Type B pancreatic cell (in vitro differentiated cells): Measurements from ENCODE around the gene ZNF512B. TPM values are rescaled to one million over a fixed set of nuclear protein-coding genes. Genes with fewer than 3 reads are reported as not detected.
"Not testable (repeated sequence)": the region's sequence is repeated elsewhere in the genome, so short reads cannot be mapped to it uniquely, and the experiment has no call there.

Experiments
- DNase-seq: peaks from one replicate; pipeline ENCODE4 v3.0.0; 2021; ENCODE audit warnings: mixed read lengths; ENCODE audit not compliant: unreplicated experiment; ENCODE audit errors: extremely low spot score
- H3K27ac Mint-ChIP-seq: 2 replicates; pipeline ENCODE4 v1.8.0; 2021; ENCODE audit warnings: mild to moderate bottlenecking, mixed read lengths
- H3K27me3 Mint-ChIP-seq: 2 replicates; pipeline ENCODE4 v1.8.0; 2021; ENCODE audit warnings: mixed read lengths
- H3K36me3 Mint-ChIP-seq: 2 replicates; pipeline ENCODE4 v1.8.0; 2021; ENCODE audit warnings: mixed read lengths
- H3K4me1 Mint-ChIP-seq: one replicate; pipeline ENCODE4 v1.8.0; 2021; ENCODE audit warnings: mixed read lengths; ENCODE audit not compliant: unreplicated experiment
- H3K4me3 Mint-ChIP-seq: 2 replicates; pipeline ENCODE4 v1.8.0; 2021; ENCODE audit warnings: mild to moderate bottlenecking, mixed read lengths
- H3K9me3 Mint-ChIP-seq: 2 replicates; pipeline ENCODE4 v1.8.0; 2021; ENCODE audit warnings: mixed read lengths
- total RNA-seq: library from RNA; stranded (reverse); gene quantifications from 2 replicates; pipeline ENCODE4 v1.2.1, GENCODE V29; 2021; ENCODE audit warnings: low replicate concordance
- TF ChIP-seq, protein P1 (sequence below): fragments of 200-600 bp; sonication (generic); conservative IDR thresholded peaks from 2 replicates; pipeline ENCODE4 v1.5.0; 2021; ENCODE audit warnings: antibody characterized with exemption, mild to moderate bottlenecking

The ZNF512B gene
- total RNA-seq, 1 donor from 2014 or later: 40.8 TPM

DNA sequence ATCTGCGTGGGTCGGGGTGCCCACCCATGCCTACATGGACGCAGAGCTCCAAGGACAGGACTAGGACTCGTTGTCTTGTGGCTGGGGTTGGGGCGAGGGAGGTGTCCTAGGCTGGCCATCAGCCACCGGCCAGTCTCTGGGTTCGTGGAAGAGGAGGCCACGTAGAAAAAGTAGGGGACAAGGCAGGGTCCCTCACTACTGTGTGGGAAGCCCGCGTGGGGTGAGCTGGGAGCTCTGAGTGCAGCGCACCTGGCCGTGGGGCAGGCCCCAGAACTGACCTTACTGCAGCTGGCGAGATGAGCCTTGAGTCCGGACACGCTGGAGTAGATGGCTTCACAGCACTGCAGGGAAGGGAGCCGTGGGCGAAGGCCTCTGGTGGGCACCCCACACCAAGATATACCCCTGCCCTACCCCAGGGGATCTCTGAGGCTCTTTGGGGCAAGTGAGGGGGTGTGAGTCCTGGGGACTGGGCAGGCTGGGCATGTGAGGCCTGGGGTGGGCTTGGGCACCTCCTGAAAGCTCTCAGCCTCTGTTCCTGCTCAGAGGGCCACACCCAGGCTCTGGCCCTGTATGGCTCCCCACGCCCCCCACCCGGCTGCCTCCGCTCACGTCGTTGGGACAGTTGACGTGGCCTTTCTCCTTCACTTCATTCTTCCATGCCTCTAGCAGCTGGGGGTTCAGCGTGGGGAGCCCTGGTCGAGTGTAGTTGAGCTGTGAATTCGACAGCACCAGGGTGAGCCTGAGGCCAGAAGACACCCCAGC, 7.9 kb downstream of the ZNF512B start:
- TF ChIP-seq, protein P1, sequence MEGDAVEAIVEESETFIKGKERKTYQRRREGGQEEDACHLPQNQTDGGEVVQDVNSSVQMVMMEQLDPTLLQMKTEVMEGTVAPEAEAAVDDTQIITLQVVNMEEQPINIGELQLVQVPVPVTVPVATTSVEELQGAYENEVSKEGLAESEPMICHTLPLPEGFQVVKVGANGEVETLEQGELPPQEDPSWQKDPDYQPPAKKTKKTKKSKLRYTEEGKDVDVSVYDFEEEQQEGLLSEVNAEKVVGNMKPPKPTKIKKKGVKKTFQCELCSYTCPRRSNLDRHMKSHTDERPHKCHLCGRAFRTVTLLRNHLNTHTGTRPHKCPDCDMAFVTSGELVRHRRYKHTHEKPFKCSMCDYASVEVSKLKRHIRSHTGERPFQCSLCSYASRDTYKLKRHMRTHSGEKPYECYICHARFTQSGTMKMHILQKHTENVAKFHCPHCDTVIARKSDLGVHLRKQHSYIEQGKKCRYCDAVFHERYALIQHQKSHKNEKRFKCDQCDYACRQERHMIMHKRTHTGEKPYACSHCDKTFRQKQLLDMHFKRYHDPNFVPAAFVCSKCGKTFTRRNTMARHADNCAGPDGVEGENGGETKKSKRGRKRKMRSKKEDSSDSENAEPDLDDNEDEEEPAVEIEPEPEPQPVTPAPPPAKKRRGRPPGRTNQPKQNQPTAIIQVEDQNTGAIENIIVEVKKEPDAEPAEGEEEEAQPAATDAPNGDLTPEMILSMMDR: no peak
- H3K27ac Mint-ChIP-seq: no peak overlapping the region
- no peaks in the 10 kb centered on the region for H3K9me3 Mint-ChIP-seq
- no peak overlapping the region for H3K4me3 Mint-ChIP-seq
- no peaks in the 10 kb centered on the region for H3K4me1 Mint-ChIP-seq
- DNase-seq: no peak
- no peaks in the 10 kb centered on the region for H3K27me3 Mint-ChIP-seq
- H3K36me3 Mint-ChIP-seq: no peaks in the 10 kb centered on the region

DNA sequence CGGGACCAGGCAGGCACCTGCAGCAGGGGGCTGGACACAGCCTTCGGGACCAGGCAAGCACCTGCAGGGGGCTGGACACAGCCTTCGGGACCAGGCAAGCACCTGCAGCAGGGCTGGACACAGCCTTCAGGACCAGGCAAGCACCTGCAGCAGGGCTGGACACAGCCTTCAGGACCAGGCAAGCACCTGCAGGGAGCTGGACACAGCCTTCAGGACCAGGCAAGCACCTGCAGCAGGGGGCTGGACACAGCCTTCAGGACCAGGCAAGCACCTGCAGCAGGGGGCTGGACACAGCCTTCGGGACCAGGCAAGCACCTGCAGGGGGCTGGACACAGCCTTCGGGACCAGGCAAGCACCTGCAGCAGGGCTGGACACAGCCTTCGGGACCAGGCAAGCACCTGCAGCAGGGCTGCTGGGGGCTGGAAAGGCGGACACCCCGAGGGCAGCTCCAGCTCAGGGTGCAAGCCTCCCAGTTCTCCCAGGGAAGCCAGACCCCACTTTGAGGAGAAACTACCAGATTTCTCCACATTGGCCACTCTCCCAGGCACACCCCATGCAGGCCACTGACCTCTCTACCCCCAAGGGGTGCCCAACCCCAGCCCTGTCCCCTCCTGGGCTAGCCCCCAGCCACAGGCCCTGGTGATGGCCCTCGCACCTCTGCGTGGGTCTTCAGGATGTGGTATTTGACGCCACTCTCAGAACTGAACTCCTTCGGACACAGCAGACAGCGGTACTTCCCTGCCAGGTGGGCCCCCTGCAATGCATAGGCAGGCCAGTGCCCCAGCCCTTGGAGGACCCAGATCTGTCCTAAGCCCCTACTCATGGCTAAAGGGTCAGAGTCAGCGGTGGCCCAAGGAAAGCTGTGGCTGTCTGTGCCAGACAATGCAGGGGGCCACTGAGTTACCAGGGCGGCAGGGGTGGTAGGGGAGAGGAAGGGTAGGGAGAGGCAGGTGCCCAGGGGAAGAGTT, 8.8 kb downstream of the ZNF512B start:
- not testable (repeated sequence) for DNase-seq, H3K36me3 Mint-ChIP-seq, H3K4me3 Mint-ChIP-seq, H3K4me1 Mint-ChIP-seq, H3K27me3 Mint-ChIP-seq, H3K27ac Mint-ChIP-seq, H3K9me3 Mint-ChIP-seq

DNA sequence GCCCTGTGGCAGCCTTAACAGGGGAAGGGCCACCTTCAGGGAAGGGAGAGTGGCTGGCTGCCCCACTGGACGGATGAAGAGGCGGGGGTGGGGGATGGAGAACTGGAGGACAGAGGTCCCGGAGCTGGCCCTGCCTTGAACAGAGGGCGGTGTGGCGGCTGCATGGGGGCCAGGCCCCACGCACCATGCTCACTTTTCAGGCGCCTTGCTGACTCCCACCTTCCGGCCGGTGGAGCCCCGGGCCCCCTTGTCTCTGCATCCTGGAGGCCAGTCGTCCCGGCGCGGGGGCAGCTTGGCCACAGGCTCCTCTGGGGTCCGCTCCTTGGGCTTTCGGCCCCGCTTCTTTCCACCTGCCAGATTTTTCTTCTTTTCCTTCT, 10.0 kb downstream of the ZNF512B start:
- TF ChIP-seq, protein P1: no peak
- Mint-ChIP-seq H3K4me1 (peaks cover under 1% of the 10 kb centered on the region), H3K27ac (peak overlapping the region; percentile 61), H3K4me3 (no peak overlapping the region), H3K36me3 (no peaks in the 10 kb centered on the region), H3K27me3 (no peaks in the 10 kb centered on the region), H3K9me3 (no peaks in the 10 kb centered on the region)
- DNase-seq: no peak

DNA sequence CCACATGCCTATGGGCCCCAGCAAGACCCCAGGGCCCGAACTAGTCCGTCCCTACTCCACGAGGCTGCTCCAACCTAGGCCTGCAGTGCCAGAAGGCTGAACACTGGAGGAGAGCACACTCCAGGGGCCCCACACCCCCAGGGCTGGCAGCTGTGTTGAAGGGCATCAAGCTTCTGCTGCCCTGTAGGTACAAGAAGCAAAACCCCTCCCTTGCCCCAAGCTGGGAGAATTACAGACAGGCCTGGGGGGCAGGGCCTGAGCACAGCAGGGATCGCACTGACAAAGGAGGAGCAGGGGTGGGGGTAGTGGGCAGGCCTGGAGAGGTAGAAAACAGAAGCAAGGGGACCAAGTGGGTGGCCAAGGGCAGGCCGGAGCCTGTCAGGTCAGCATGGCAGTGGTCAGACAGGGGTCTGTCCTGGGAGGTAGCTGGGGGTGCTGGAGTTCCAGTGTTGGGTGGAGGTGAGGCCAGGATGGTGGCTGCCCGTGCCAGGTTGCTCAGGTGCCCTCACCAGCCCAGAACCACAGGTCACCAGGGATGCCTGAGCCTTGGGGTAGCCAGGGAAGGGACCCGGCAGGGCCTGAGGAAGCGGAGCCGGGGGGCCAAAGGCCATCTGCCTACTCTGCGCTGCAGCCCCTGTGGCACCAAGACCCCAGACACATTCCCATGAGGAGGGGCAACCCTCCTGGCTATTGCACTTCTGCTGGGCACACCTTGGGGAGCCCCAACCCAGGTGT, 10.6 kb downstream of the ZNF512B start:
- H3K27ac Mint-ChIP-seq: no peak overlapping the region
- TF ChIP-seq, protein P1: no peak
- H3K4me3 Mint-ChIP-seq: no peak overlapping the region
- H3K4me1 Mint-ChIP-seq: peaks cover 6% of the 10 kb centered on the region
- no peaks in the 10 kb centered on the region for H3K36me3 Mint-ChIP-seq
- no peaks in the 10 kb centered on the region for H3K27me3 Mint-ChIP-seq
- no peaks in the 10 kb centered on the region for H3K9me3 Mint-ChIP-seq
- DNase-seq: no peak

DNA sequence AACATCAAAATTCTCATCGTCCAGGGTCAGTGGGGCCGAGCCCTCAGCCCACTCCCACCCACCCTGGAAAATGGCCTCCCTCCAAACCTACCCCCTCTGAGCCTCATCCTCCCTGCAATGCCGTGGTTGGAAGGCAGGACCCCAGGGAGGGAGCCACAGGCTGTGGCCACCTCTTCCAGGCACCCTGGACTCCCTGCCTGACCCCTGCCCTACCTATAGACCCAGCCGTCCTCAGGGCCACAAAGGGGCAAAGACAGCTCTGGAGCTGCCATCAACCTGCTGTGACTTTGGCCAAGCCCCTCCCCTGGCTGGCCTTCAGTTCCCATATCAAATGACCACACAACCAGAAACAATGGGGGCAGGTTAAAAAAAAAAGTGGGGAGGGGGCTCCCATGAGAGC, 11.3 kb downstream of the ZNF512B start:
- TF ChIP-seq, protein P1: no peak

More for the DNA sequence above, 11.3 kb downstream of the ZNF512B start:
- DNase-seq: no peak
- no peak overlapping the region for H3K4me3 Mint-ChIP-seq
- no peaks in the 10 kb centered on the region for H3K9me3 Mint-ChIP-seq
- peaks cover 13% of the 10 kb centered on the region for H3K4me1 Mint-ChIP-seq
- peak overlapping the region; percentile 74 for H3K27ac Mint-ChIP-seq
- no peaks in the 10 kb centered on the region for H3K27me3 Mint-ChIP-seq
- no peaks in the 10 kb centered on the region for H3K36me3 Mint-ChIP-seq
